GM21390 (cell line): ENCODE results near the gene AKAP12.

Experiments used
- ATAC-seq: cut with Tn5 transposase; IDR thresholded peaks from one replicate; pipeline ENCODE4 v1.9.1; 2021; ENCODE audit not compliant: unreplicated experiment

Gene AKAP12

DNA sequence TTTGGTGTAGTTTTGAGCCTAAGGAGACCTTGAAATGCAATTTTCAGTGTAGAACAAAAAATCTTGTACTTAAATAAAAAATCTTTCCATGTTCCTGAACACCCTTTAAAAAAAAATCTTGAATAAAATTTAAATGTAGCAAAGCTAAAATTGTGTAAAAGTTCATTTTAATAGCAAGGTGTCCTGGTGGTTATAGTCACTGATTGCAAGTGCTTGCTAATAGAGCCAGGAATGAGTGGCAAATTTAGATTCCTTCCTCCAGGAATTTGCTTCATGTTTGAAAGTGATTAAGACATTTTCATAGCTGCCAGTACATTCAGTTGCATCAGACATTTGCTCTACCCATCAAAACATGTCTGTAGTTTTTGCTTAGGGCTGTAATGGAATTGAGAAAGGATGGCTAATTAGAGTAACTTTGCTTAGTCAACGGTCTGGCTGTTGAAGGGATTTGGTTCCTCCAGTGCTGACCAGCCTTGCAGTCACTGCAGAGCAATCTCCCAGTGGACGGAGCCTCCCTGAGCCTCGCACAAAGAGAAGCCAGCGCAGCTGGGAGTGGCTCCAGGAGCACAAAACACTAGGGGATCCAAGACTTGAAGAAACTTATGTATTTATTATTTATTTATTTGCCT, 36.5 kb downstream of the AKAP12 start:
- no peak for ATAC-seq

DNA sequence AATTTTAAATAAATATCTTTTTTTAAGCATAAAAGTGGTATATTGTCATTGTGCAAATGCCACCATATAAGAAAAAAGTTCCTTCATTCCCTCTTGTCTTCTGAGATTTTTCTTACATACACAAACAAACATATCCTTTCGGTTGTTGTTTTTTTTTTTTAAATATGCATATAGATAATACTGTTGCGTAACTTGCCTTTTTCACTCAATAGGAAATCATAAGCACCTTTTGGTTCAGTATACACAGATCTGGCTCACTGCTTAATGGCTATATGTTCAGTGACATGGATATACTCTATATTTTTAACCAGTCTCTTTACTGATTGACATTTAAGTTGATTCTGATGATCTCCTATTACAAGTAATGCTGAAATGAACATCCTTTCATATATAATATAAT, 40.1 kb downstream of the AKAP12 start:
- ATAC-seq = no peak

DNA sequence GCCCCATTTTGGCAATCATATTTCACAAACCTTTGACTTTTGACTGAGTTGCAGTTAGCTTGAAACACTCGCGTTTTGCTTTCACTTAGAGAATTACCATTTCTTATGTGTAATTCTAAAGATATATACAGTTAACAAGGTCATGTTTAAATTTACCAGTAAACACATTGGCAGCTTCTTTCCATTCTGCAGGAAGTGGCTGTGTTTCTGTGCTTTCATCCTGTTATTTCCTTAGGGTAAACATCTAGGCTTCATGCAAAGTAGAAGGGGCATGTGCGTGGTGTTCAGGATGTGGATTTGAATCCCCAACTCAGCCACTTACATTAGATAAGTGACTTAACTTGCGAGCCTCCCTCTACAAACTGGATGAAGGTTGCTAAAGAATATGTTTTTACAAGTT, 41.1 kb downstream of the AKAP12 start:
- ATAC-seq = no peak

DNA sequence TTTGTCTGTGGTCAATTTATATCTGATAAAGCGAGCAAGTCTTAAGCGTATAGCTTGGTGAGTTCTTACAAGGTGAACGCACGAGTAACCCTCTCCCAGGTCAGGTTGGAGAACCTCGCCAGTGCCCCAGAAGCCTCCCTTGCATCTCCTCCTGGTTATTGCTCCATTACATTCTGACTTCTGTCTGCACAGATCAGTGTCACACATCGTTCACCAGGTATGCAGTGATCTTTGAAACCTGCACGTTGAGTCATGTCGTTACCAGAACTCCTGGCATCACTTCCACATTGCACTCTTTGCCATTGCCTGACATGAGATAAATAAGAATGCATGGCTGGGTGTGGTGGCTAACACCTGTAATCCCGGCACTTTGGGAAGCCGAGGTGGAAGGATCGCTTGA, 44.2 kb downstream of the AKAP12 start:
- peak; percentile 68 for ATAC-seq

- peak; percentile 53 for ATAC-seq
These were observed 44.8 kb downstream of the AKAP12 start for GRCh38 chr6:151284548-151285017.

DNA sequence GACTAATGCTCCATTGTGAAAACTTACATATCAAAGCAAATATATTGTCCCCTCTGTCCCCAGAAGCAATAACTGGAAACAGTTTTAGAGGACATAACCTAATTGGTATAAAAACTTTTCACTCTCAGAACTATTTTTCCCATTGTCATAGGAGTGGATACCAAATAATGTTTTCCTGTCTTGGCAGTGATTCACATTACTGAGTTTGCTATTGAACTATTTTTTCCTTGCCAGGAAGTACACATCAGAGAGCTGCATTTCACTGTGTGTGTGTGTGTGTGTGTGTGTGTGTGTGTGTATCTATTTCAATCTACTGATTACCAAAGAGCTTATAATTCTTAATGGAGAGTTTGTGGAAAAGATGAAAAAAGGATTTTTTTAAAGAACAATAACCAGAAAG, 45.4 kb downstream of the AKAP12 start:
- ATAC-seq = no peak

GRCh38 chr6:151286214-151286613, 46.4 kb downstream of the AKAP12 start:
- no peak for ATAC-seq

- ATAC-seq = no peak
These were observed 49.1 kb downstream of the AKAP12 start for GRCh38 chr6:151288712-151289398.

DNA sequence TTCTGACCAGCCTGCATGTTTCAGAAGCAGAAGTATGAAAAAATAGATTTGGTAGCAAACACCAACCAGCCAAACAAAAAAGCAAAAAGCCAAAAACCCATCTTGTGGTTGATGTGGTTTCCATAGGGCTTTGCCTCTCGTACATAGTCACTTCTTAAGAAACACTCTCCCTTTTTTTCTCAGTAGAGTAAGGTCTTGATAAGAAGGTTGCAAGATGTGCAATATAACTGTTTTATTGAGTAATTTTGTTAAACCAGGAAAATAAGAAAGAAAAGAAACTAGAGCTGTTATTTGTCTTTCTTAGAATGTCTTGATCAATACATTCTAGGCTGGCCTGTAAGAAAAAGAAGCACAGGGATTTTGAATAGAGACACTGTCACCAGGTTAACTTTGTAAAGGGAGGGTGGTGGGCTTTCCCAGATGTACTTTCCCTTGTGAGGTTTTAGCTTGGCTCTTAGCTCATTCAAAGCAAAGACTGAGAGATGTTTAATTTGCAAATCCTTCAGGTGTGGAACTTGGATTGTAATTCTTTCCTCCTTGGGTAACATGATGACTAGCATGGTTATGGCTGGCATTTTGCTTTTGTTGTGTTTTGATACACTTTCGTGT, 49.7 kb downstream of the AKAP12 start:
- no peak for ATAC-seq

DNA sequence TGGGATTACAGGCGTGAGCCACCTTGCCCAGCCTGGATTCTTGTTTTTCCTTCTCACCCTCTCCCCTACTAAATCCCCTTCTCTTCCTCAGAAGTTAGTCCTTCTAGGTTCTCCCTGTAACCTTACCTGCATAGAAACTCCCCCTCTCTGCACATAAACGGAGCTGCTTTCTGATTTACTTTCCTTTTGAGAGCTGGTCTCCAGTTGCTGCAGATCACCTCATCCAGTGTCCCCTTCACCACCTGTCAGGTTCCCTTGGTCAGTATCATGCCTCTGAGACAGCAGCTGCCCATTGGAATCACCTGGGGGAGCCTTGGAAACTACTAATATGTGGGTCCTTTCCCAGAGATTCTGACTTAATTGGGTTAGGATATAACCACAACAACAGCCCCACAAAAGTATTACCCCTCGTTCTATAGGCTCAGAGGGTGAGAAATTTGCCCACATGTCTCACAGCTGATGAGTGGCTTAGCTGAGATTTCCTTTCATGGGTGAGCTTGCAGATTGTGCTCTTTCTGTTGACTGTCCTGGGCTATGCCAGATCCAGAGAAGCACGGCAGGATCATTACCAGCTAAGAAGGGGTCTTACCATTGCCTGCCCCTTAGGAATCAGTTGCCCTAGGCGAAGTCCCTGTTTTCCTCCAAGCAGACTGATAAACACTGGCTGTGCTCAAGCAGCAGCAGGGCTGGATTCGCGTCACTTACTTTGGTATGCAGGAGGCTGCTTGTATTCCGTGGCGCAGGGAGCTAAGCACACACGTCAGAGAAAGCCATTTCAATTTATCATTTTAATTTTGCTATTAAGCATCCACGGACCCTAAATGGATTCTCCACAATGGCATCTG, 51.3 kb downstream of the AKAP12 start:
- ATAC-seq = no peak

DNA sequence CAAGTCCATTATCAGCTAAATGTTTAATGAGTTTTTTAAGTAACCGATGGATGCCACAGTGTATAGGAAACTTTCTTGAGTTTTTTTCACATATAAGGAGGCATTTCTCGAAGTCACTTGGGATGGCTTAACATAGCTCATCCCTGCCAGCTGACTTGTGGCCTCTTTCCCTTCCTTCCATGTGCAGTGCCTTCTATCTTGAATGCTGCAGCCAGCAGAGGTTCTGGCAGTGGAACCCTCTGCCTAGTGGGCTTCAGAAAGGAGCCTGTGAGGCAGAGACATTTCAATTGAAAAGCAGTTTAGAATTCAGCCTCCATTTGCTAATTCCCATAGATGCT, 51.9 kb downstream of the AKAP12 start:
- ATAC-seq = no peak

DNA sequence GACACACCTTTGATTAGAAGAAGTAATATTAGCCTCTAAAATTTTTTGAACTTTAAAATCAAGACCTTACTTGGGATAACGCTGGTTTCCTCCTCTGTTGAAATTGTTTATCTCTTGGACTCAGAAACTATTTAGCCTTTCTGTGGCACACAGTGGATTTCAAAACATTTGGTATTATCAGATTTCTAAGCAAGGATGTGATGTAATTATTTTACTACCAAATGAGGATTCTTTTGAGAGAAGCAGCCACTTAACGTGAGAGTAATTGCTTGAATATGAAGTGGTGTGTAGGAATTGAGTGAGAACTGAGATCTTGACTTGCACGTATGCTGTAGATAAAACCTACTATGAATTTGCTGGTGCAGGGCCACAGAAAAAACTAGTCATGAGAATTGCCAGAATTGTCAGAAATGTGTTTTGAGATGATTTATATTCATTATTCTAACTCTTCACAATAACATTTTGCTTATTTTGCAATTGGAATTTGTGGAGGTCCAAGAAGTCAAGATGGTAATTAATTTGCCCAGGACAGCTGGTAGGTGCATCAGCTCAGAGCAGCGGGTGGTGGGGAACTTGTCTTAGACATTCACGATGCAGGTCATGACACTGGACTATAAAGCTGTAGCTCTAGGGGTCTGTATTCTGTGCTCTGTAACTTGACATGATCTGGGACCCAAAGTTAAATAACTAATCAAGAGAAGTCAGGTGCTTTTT, 53.4 kb downstream of the AKAP12 start:
- ATAC-seq = no peak

DNA sequence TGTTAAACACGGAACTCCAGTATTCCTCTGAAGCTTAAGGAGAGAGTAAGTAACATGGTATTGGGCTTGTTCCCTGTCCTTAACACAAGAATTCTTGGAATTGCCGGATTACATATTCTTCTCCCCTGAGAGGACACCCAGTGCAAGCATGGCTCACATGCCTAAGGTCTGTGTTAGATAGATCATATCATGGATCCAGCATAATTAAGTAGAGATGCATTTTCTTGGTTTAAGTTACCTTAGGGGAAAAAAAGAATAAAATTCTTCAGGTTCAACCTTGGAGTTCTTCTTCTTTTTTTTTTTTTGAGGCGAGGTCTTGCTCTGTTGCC, 53.9 kb downstream of the AKAP12 start:
- no peak for ATAC-seq

DNA sequence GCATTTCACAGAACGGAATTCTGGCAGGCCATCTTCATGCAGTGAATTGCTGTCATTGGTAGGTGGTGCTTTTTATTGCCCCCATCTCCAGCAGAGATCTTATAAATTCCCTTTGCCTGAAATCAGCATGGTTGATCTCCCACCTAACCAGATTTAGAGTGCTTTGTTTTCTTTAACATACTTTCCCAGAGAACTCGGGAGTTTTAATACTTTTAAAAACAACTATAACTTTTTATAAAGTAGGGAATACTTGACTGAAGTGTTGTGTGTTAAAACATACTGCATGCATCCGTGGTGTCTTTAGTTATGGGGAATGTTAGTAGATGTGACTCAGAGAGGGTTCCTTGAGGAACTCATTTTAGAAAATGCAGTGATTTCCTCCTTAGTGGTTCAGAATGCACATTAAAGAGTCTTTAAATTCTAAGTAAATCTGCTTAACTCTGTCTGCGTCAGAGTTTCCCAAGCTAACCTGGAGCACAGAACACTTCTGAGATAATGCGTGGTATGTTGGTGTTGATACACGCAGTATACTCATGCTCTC, 54.9 kb downstream of the AKAP12 start:
- no peak for ATAC-seq

DNA sequence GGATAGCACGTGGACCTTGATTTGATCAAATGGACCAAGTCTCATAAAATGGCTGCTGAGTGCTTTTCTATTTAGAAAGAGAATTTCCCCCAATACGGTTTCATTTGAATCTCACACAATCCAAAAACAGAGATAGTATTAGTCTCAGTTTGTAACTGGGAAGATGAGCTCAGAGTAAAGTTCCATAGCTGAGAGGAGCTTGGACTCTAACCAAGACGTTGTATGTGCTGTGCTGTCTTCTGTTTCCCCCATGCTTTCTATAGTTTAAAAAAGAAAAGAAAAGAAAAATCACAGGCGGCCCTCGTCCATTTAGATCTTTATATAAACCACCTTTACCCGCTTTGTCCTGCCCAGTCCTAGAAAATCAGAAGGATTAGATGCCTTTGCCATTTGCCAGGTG, 58.1 kb downstream of the AKAP12 start:
- ATAC-seq = no peak

DNA sequence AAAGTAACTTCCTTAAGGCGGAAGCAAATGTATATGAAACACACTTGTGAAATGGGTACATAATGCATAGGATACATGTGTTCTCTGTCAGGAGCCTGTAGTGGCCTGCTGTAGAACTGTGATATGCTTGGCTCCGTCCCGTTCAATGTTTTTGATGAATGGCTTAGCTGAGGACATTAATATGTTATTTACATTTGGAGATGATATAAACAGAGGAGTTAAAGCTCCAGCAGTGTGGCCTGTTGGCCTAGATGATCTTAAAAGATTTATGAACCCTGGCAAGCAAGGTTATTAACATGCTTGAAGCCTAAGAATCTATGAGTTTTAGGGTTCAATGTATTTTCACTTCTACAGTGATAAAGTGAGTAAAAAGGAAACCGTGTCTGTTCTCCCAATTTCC, 59.2 kb downstream of the AKAP12 start:
- ATAC-seq = no peak

GRCh38 chr6:151300267-151300991, 60.7 kb downstream of the AKAP12 start:
- ATAC-seq = no peak

DNA sequence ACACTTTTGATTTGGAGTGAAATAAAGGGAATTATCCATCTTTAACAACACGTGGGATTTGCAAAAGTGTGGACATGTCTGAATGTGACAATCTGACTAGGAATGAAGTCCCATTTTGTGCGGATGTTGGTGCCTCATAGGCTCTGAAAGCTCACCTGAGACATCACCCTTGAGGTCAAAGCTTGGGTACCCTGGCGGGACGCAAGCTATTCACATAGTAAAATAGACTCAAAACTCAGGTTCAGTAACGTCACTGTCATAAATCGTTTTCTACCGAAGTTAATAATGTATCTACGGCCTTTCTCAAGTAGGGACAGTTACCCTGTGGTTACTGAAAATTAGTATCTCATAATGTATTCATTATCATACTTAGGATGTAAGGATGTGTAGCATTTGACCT, 61.8 kb downstream of the AKAP12 start:
- ATAC-seq = no peak

DNA sequence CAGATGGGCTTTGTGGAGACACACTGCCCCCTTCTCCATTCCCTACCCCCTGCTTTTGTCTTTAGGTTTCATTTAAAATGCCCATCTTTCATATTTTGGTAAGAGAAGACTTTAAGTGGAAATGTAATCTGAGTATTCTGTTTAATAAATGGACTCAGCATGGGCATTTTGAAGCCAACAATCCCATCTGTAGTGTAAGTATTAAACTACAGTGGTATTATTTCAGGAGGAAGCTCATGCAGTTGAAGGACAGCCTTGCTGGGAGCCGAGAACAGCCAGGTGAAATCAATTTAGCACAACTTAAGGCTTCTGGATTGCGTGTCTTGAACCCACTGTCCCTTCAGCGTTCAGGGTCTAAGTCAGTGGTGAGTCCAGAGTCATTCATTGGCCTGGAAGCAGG, 63.5 kb downstream of the AKAP12 start:
- no peak for ATAC-seq

- ATAC-seq = no peak
These were observed 66.6 kb downstream of the AKAP12 start for GRCh38 chr6:151306269-151306783.
